NB4 (cell line): ENCODE results near the gene HLA-DMA.

ENCODE experiments used
- CTCF ChIP-seq: IDR thresholded peaks from one replicate; pipeline ENCODE4 v1.5.1; 2012; ENCODE audit warnings: low read depth, low read length
- POLR2A ChIP-seq: IDR thresholded peaks from 2 replicates; pipeline ENCODE4 v1.6.1; 2011; ENCODE audit warnings: mild to moderate bottlenecking; ENCODE audit not compliant: insufficient read length; ENCODE audit errors: extremely low read depth

GRCh38 chr6:32995448-32995847 is 42.6 kb upstream of the HLA-DMA start:
- TF ChIP-seq CTCF (no peak), POLR2A (no peak)
